DND-41 (cell line): ENCODE results near the gene GALNT12.

Experiments used
- EZH2 ChIP-seq: IDR thresholded peaks from 3 replicates; pipeline ENCODE4 v1.6.1; 2012; ENCODE audit warnings: borderline replicate concordance, low read depth, mild to moderate bottlenecking, moderate library complexity, low read length, inconsistent platforms; ENCODE audit not compliant: severe bottlenecking
- TF ChIP-seq, protein P1 (sequence below): IDR thresholded peaks from 2 replicates; pipeline ENCODE4 v1.5.1; 2012; ENCODE audit warnings: borderline replicate concordance, low read length, moderate library complexity, mild to moderate bottlenecking; ENCODE audit not compliant: poor library complexity, severe bottlenecking; ENCODE audit errors: extremely low read depth

DNA sequence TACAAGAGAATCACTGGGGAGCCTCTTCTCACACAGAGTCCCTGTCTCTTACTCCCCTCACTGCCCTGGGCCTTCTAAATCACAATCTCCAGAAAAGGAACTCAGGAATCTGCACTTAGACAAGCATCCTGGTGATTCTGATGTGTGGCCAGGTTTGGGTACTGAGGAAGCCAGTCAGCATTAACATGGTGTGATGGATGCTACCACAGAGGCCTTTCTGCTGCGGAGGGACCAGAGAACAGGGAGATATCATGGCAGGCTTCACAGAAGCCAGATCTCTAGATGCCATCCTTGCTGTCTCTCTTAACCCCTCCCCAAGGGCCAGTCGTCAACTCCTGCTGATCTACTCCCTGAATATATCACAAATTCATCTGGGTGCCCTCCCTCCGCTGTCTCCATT, 12.7 kb upstream of the GALNT12 start:
- TF ChIP-seq, protein P1, sequence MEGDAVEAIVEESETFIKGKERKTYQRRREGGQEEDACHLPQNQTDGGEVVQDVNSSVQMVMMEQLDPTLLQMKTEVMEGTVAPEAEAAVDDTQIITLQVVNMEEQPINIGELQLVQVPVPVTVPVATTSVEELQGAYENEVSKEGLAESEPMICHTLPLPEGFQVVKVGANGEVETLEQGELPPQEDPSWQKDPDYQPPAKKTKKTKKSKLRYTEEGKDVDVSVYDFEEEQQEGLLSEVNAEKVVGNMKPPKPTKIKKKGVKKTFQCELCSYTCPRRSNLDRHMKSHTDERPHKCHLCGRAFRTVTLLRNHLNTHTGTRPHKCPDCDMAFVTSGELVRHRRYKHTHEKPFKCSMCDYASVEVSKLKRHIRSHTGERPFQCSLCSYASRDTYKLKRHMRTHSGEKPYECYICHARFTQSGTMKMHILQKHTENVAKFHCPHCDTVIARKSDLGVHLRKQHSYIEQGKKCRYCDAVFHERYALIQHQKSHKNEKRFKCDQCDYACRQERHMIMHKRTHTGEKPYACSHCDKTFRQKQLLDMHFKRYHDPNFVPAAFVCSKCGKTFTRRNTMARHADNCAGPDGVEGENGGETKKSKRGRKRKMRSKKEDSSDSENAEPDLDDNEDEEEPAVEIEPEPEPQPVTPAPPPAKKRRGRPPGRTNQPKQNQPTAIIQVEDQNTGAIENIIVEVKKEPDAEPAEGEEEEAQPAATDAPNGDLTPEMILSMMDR: no peak
- TF ChIP-seq EZH2: no peak
